ENCODE results near the gene KIRREL2.

GRCh38 chr19:35915443-35915842, 58.7 kb downstream of the KIRREL2 start:
- TF ChIP-seq EZH2 (IDR thresholded peaks at IDR 0.05; ENCODE audit: low read length, unreplicated experiment) (no peak), CTCF (conservative IDR thresholded peaks at IDR 0.05; ENCODE audit: low read depth, low read length) (no peak)

All from PC-3 (cell line).